Activated T-cell treated with anti-CD3 and anti-CD28 coated beads, Interleukin-2, amount 50 U/mL, for 4 hours (primary cell): ENCODE measurements around the gene ANKRD55. TPM values are rescaled to one million over a fixed set of nuclear protein-coding genes. Genes with fewer than 3 reads are reported as not detected.
"Not testable (repeated sequence)": the region's sequence is repeated elsewhere in the genome, so short reads cannot be mapped to it uniquely, and the experiment has no call there.

ENCODE experiments used
- ATAC-seq, 2 donors: fragments of 200-7000 bp; cut with Tn5 transposase; one replicate each; pipeline ENCODE4 v1.10.0; 2021
- DNase-seq: peaks from one replicate; pipeline ENCODE4 v3.0.0-alpha.2; 2020
- H3K27me3 Mint-ChIP-seq: one replicate; pipeline ENCODE4 v1.8.0; 2021; ENCODE audit warnings: low read depth, mixed read lengths
- H3K36me3 Mint-ChIP-seq: one replicate; pipeline ENCODE4 v1.8.0; 2022; ENCODE audit warnings: mixed read lengths; ENCODE audit not compliant: insufficient read depth
- H3K4me1 Mint-ChIP-seq: one replicate; pipeline ENCODE4 v1.8.0; 2021; ENCODE audit warnings: low read depth, mixed read lengths
- H3K4me3 Mint-ChIP-seq: one replicate; pipeline ENCODE4 v1.8.0; 2021; ENCODE audit warnings: mild to moderate bottlenecking, moderate library complexity, mixed read lengths
- H3K9me3 Mint-ChIP-seq: one replicate; pipeline ENCODE4 v1.8.0; 2021; ENCODE audit warnings: mixed read lengths
- total RNA-seq, 3 donors: library from RNA; stranded (reverse); gene quantifications; one replicate each; pipeline ENCODE4 v1.2.1, GENCODE V29; 2021

The ANKRD55 gene
- total RNA-seq, 3 donors from 2014 or later, result 0.21 to 0.22 TPM; not detected in 1

- Mint-ChIP-seq H3K27me3 (no peaks in the 10 kb centered on the region), H3K4me1 (peaks cover 60% of the 10 kb centered on the region), H3K4me3 (peak overlapping the region; percentile 62), H3K9me3 (no peaks in the 10 kb centered on the region), H3K36me3 (no peaks in the 10 kb centered on the region)
- DNase-seq (no peak), ATAC-seq (no peak)
Measured at GRCh38 chr5:56160723-56161438, 72.2 kb downstream of the ANKRD55 start.

- Mint-ChIP-seq H3K27me3 (no peaks in the 10 kb centered on the region), H3K4me3 (peak overlapping the region; percentile 62), H3K9me3 (no peaks in the 10 kb centered on the region), H3K4me1 (peaks cover 71% of the 10 kb centered on the region), H3K36me3 (no peaks in the 10 kb centered on the region)
- ATAC-seq, result peak in 1 of 2 donors; percentile 17
- DNase-seq, result no peak
Measured at GRCh38 chr5:56159521-56159947, 73.6 kb downstream of the ANKRD55 start.

- DNase-seq, result no peak
- peaks cover 75% of the 10 kb centered on the region for H3K4me1 Mint-ChIP-seq
- H3K4me3 Mint-ChIP-seq, result peak overlapping the region; percentile 73
- H3K9me3 Mint-ChIP-seq, result no peaks in the 10 kb centered on the region
- ATAC-seq, result no peak
- no peaks in the 10 kb centered on the region for H3K36me3 Mint-ChIP-seq
- H3K27me3 Mint-ChIP-seq, result no peaks in the 10 kb centered on the region
Measured at GRCh38 chr5:56158331-56158960, 74.7 kb downstream of the ANKRD55 start.

- not testable (repeated sequence) for H3K9me3 Mint-ChIP-seq, H3K36me3 Mint-ChIP-seq
- peak overlapping the region; percentile 73 for H3K4me3 Mint-ChIP-seq
Measured at GRCh38 chr5:56157191-56157621, 75.9 kb downstream of the ANKRD55 start.

GRCh38 chr5:56156585-56157190, 76.4 kb downstream of the ANKRD55 start:
- not testable (repeated sequence) for H3K4me3 Mint-ChIP-seq, H3K27me3 Mint-ChIP-seq, DNase-seq, H3K9me3 Mint-ChIP-seq, H3K36me3 Mint-ChIP-seq
- peak; percentile 48 to 61 for ATAC-seq
- H3K4me1 Mint-ChIP-seq, result peaks cover 78% of the 10 kb centered on the region

More at GRCh38 chr5:56157191-56157621, 75.9 kb downstream of the ANKRD55 start:
- H3K27me3 Mint-ChIP-seq, DNase-seq, ATAC-seq: not testable (repeated sequence)
- H3K4me1 Mint-ChIP-seq, result peaks cover 81% of the 10 kb centered on the region

GRCh38 chr5:56155992-56156584, 77.0 kb downstream of the ANKRD55 start:
- H3K4me1 Mint-ChIP-seq, result peaks cover 72% of the 10 kb centered on the region
- H3K27me3 Mint-ChIP-seq, result no peaks in the 10 kb centered on the region
- H3K9me3 Mint-ChIP-seq, result no peaks in the 10 kb centered on the region
- no peak overlapping the region for H3K4me3 Mint-ChIP-seq
- DNase-seq, result no peak
- peak in 1 of 2 donors; percentile 28 for ATAC-seq
- H3K36me3 Mint-ChIP-seq, result no peaks in the 10 kb centered on the region

- Mint-ChIP-seq H3K36me3 (no peaks in the 10 kb centered on the region), H3K4me1 (peaks cover 63% of the 10 kb centered on the region), H3K27me3 (no peaks in the 10 kb centered on the region), H3K9me3 (no peaks in the 10 kb centered on the region), H3K4me3 (no peak overlapping the region)
- no peak for DNase-seq
- peak in 1 of 2 donors; percentile 36 for ATAC-seq
Measured at GRCh38 chr5:56154732-56155484, 78.2 kb downstream of the ANKRD55 start.

- peak overlapping the region; percentile 45 for H3K4me3 Mint-ChIP-seq
Measured at GRCh38 chr5:56152437-56152836, 80.7 kb downstream of the ANKRD55 start.

GRCh38 chr5:56150756-56151155, 82.4 kb downstream of the ANKRD55 start:
- not testable (repeated sequence) for H3K27me3 Mint-ChIP-seq, DNase-seq, H3K9me3 Mint-ChIP-seq, H3K36me3 Mint-ChIP-seq, H3K4me3 Mint-ChIP-seq, ATAC-seq
- H3K4me1 Mint-ChIP-seq, result peaks cover 55% of the 10 kb centered on the region

More at GRCh38 chr5:56152437-56152836, 80.7 kb downstream of the ANKRD55 start:
- H3K36me3 Mint-ChIP-seq, result no peaks in the 10 kb centered on the region
- no peaks in the 10 kb centered on the region for H3K27me3 Mint-ChIP-seq
- H3K4me1 Mint-ChIP-seq, result peaks cover 66% of the 10 kb centered on the region
- no peaks in the 10 kb centered on the region for H3K9me3 Mint-ChIP-seq
- ATAC-seq (no peak), DNase-seq (no peak)

GRCh38 chr5:56148453-56148971, 84.6 kb downstream of the ANKRD55 start:
- Mint-ChIP-seq H3K9me3 (no peaks in the 10 kb centered on the region), H3K27me3 (no peaks in the 10 kb centered on the region), H3K4me3 (peak overlapping the region; percentile 21), H3K36me3 (no peaks in the 10 kb centered on the region), H3K4me1 (peaks cover 59% of the 10 kb centered on the region)
- DNase-seq, result no peak
- peak; percentile 83 to 88 for ATAC-seq

GRCh38 chr5:56147659-56148230, 85.4 kb downstream of the ANKRD55 start:
- Mint-ChIP-seq H3K4me1 (peaks cover 60% of the 10 kb centered on the region), H3K9me3 (no peaks in the 10 kb centered on the region), H3K4me3 (no peak overlapping the region), H3K36me3 (no peaks in the 10 kb centered on the region), H3K27me3 (no peaks in the 10 kb centered on the region)
- DNase-seq (no peak), ATAC-seq (no peak)

- ATAC-seq (no peak), DNase-seq (no peak)
- peaks cover 60% of the 10 kb centered on the region for H3K4me1 Mint-ChIP-seq
- no peaks in the 10 kb centered on the region for H3K27me3 Mint-ChIP-seq
- no peaks in the 10 kb centered on the region for H3K36me3 Mint-ChIP-seq
- H3K9me3 Mint-ChIP-seq, result no peaks in the 10 kb centered on the region
- H3K4me3 Mint-ChIP-seq, result no peak overlapping the region
Measured at GRCh38 chr5:56147106-56147505, 86.0 kb downstream of the ANKRD55 start.

GRCh38 chr5:56146674-56147073, 86.5 kb downstream of the ANKRD55 start:
- H3K9me3 Mint-ChIP-seq, result no peaks in the 10 kb centered on the region
- no peak for ATAC-seq
- DNase-seq, result no peak
- no peaks in the 10 kb centered on the region for H3K27me3 Mint-ChIP-seq
- H3K4me1 Mint-ChIP-seq, result peaks cover 63% of the 10 kb centered on the region
- no peak overlapping the region for H3K4me3 Mint-ChIP-seq
- no peaks in the 10 kb centered on the region for H3K36me3 Mint-ChIP-seq
